IPS-20b (cell line): Measurements from ENCODE around the gene SFRP5.
A peak's percentile ranks its signal among the peaks of the same experiment; 100 is the strongest.

Experiments
- H3K27ac ChIP-seq: one replicate; pipeline ENCODE4 v1.5.1; 2013; ENCODE audit warnings: low read length
- H3K27me3 ChIP-seq: 2 replicates; pipeline ENCODE4 v1.6.1; 2013; ENCODE audit warnings: mild to moderate bottlenecking, low read length, inconsistent platforms; ENCODE audit not compliant: insufficient read depth
- H3K36me3 ChIP-seq: 2 replicates; pipeline ENCODE4 v1.6.1; 2013; ENCODE audit warnings: low read depth, mild to moderate bottlenecking, inconsistent platforms, low read length, moderate library complexity; ENCODE audit not compliant: insufficient read depth
- H3K4me1 ChIP-seq: 2 replicates; pipeline ENCODE4 v1.6.1; 2013; ENCODE audit warnings: mild to moderate bottlenecking, control low read depth, inconsistent platforms, low read length, moderate library complexity; ENCODE audit not compliant: insufficient read depth
- H3K4me3 ChIP-seq: 2 replicates; pipeline ENCODE4 v1.5.1; 2013; ENCODE audit warnings: mild to moderate bottlenecking, low read length, inconsistent platforms
- H3K9ac ChIP-seq: 2 replicates; pipeline ENCODE4 v1.6.1; 2013; ENCODE audit warnings: low read depth, mild to moderate bottlenecking, inconsistent platforms, low read length, moderate library complexity
- H3K9me3 ChIP-seq: 2 replicates; pipeline ENCODE4 v1.6.1; 2013; ENCODE audit warnings: mild to moderate bottlenecking, low read depth, low read length, inconsistent platforms; ENCODE audit not compliant: insufficient read depth

Gene SFRP5

DNA sequence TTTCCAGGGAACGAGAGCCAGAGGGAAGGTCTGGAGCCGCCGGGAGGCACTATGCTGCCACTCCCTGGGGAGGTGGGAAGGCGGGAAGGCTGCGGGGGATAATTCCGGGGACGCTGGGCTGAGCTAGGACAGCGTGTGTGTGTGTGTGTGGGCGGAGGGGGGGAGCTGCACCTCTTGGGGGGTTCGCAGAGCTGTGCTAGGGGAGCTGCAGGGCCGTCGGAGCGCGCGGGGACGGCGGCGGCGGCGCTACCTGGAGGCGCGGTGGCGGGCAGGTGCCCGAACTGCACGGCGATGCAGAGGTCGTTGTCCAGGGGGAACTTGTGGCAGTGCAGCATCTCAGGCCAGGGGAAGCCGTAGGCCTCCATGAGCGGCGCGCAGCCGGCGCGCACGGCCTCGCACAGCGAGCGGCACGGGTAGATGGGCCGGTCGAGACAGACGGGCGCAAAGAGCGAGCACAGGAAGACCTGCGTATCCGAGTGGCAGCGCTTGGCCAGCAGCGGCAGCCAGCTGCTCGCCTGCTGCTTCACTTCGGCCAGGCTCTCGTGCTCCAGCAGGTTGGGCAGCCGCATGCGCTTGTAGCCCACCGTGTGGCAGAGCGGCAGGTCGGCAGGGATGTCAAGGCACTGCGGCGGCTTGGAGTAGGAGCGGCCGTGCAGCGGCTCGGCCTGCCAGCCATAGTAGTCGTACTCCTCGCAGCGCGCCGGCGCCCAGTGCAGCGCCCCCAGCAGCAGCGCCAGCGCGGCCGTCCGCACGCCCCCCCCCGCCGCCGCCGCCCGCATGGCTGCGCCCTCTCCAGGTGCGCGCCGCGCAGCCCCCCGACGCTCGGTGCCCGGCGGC lies 526 bp downstream of the SFRP5 start:
- no peaks in the 10 kb centered on the region for H3K36me3 ChIP-seq
- no peak overlapping the region for H3K27ac ChIP-seq
- no peaks in the 10 kb centered on the region for H3K4me1 ChIP-seq
- H3K9ac ChIP-seq: peak overlapping the region; percentile 51; the same call in 1 of the 2 replicates
- H3K4me3 ChIP-seq: peak overlapping the region; percentile 73
- no peaks in the 10 kb centered on the region for H3K9me3 ChIP-seq
- peaks cover 63% of the 10 kb centered on the region for H3K27me3 ChIP-seq

GRCh38 chr10:97770255-97770654 lies 1.5 kb downstream of the SFRP5 start:
- no peaks in the 10 kb centered on the region for H3K9me3 ChIP-seq
- peaks cover 63% of the 10 kb centered on the region for H3K27me3 ChIP-seq
- no peaks in the 10 kb centered on the region for H3K4me1 ChIP-seq
- H3K36me3 ChIP-seq: no peaks in the 10 kb centered on the region
- no peak overlapping the region for H3K9ac ChIP-seq
- no peak overlapping the region for H3K27ac ChIP-seq
- no peak overlapping the region for H3K4me3 ChIP-seq

DNA sequence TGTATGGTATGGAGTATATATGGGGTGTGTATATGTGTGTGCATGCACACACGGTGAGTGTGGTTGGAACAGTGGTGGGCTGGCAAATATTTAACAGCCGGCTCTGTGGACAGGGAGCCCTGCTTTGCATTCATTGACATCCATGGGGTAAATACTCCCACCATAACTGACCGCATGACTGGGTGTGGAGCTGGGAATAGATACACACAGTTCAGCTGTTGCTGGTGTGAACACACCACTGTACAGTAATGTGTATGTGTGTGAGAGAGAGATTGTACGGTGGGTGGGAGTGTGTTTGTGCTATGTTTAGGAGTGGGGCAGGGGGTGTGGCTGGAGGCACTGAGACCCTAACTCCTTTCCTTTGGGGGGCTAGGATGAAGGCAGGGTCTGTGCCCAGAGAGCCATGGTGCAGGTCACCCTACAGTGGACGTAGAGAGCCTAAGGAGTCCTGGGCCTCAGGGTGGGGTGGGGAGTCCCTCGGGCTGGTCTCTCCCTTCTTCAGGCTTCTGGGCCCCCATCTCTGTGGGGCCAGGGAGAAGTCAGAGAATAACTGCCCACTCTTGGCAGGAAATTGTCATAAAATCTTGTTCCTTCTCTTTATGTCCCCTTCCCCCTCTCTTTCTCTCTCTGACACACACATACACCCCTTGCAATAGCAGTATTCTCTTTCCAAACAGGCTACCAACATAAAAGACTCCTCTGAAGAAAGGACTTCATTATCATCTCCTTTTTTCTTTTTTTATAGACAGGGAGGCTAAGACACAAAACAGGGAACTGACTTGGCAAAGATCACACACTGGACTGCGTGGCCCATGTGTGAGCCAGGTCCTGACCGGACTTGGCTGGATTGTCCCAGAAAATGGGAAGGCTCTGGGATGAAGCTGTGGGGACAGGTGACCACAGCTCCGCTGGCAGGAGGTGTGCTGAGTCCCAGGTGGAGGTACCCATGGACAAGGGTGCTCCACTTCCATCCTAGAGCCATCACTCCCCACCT lies 3.2 kb downstream of the SFRP5 start:
- Histone ChIP-seq H3K36me3 (no peaks in the 10 kb centered on the region), H3K27ac (no peak overlapping the region), H3K9me3 (no peaks in the 10 kb centered on the region), H3K4me3 (no peak overlapping the region), H3K4me1 (no peaks in the 10 kb centered on the region; the same call in 1 of the 2 replicates), H3K9ac (no peak overlapping the region), H3K27me3 (peaks cover 58% of the 10 kb centered on the region)

DNA sequence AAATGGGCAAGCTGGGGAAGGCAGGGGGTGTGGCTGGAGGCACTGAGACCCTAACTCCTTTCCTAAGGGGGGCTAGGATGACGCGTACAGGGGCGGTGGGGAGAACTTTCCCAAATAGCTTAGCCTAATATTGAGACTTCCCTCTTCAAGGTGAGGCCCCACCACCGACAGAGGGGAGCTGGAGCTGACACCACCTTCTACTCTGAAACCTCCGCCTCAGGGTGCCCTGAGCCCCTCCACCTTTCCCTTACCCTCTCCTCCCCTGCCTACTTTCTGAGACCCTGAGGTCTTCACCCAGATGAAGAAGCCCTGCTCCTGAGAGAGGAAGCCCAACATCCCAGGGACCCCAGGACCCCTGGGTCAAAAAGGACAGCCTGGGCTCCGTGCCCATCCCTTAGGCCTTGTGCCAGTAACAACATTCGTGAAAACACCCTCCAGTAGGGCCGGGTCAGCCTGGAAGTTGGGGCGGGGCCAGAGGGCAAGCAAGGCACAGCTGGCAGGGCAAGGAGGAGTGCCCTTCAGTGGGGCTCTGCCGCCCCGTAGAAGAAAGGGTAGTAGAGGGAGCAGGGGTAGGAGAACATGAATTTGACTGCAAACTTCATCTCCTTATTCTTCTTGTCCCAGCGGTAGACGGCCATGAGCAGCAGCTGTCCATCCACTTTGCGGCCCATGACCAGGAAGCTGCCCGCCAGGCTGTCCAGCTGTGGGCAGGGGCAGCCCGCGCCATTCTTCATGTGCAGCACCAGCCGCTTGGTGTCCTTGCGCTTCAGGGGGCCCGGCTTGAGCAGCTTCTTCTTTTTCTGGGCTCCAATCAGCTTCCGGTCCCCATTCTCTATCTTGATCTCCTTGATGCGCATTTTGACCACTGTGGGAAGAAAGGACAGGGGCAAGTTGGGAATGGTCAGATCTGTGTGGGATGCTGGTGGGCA lies 4.5 kb downstream of the SFRP5 start:
- no peak overlapping the region for H3K9ac ChIP-seq
- H3K4me3 ChIP-seq: no peak overlapping the region
- no peak overlapping the region for H3K27ac ChIP-seq
- peaks cover 44% of the 10 kb centered on the region for H3K27me3 ChIP-seq
- H3K36me3 ChIP-seq: peaks cover under 1% of the 10 kb centered on the region; the same call in 1 of the 2 replicates
- H3K4me1 ChIP-seq: peaks cover 8% of the 10 kb centered on the region; the same call in 1 of the 2 replicates
- H3K9me3 ChIP-seq: no peaks in the 10 kb centered on the region

DNA sequence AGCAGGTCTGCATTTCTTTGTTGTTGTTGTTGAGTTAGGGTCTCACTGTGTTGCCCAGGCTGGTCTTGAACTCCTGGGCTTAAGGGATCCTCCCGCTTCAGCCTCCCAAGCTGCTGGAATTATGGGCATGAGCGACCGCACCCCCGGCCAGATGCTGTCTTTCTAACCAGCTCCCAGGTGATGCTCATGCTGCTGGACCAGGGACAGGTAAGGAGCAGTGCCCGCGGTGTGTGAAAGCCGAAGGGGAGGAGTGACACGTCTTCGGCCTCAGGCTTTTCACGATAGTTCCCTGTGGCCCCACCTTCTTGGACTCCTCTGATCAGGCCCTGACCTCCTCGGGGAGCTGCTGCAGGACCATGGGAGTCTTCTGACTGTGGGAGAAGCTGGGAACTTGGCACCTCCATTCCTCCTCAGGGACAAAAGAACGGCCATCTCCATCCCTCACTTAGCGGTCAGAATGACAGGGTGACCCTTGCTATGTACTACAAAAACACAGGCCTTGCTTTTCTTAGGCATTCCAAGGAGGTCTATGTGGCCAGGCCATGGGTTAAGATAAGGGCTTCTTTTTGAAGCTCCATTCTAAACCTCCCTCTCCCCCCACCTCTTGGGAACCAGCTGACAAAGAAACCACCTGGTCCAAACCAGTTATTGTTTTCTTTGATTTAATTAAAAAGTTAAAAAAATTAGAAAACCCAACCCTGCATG lies 5.5 kb downstream of the SFRP5 start:
- no peaks in the 10 kb centered on the region for H3K9me3 ChIP-seq

DNA sequence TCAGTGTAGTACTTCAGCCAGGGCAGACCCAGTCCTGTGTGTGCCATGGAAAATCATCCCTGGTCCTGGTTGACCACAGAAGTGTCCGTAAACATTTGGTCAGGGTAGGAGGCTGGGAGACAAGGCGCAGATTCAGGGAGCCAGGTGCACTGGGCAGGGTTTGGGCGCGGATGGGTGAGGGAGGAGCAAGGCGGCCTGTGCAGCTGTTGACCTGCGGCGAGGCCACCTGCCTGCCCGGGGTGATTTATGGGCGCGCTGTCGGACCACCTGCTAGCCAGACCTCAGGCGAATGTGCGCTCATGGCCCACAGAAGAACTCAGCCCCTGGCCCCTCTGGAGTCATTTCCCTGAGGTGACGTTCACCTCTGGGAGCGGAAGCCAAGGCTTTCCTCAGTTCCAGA lies 6.6 kb downstream of the SFRP5 start:
- Histone ChIP-seq H3K9me3 (no peaks in the 10 kb centered on the region), H3K4me1 (peaks cover 8% of the 10 kb centered on the region; the same call in 1 of the 2 replicates), H3K36me3 (peaks cover 8% of the 10 kb centered on the region), H3K9ac (no peak overlapping the region), H3K27ac (no peak overlapping the region), H3K4me3 (no peak overlapping the region), H3K27me3 (peaks cover 25% of the 10 kb centered on the region)

More for the DNA sequence above, 5.5 kb downstream of the SFRP5 start:
- peaks cover 8% of the 10 kb centered on the region; the same call in 1 of the 2 replicates for H3K4me1 ChIP-seq
- H3K4me3 ChIP-seq: no peak overlapping the region
- no peak overlapping the region for H3K9ac ChIP-seq
- no peak overlapping the region for H3K27ac ChIP-seq
- H3K27me3 ChIP-seq: peaks cover 36% of the 10 kb centered on the region
- H3K36me3 ChIP-seq: peaks cover 6% of the 10 kb centered on the region; the same call in 1 of the 2 replicates

GRCh38 chr10:97764519-97764931 lies 7.3 kb downstream of the SFRP5 start:
- no peaks in the 10 kb centered on the region for H3K9me3 ChIP-seq
- H3K4me1 ChIP-seq: peaks cover 8% of the 10 kb centered on the region; the same call in 1 of the 2 replicates
- peaks cover 15% of the 10 kb centered on the region for H3K36me3 ChIP-seq
- H3K9ac ChIP-seq: no peak overlapping the region
- no peak overlapping the region for H3K27ac ChIP-seq
- no peak overlapping the region for H3K4me3 ChIP-seq
- peaks cover 18% of the 10 kb centered on the region for H3K27me3 ChIP-seq

DNA sequence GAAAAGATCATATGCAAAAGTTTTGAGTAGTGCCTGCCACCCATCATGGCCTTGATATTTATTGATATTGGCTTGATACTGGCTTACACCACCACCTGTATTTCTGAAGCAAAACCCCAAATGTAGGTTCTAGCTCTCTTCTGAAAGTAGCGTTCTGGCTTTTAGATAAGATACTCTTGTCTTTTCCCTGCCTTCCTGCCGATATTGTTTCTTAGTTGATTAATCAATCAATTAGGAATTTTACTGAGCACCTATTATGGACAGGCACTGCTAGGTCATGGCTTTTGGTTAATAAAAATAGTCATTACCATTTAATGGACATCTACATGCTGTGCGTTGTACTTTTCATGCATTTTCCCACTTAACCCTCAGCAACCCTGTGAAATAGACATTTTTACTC lies 7.9 kb downstream of the SFRP5 start:
- Histone ChIP-seq H3K27me3 (peaks cover 13% of the 10 kb centered on the region), H3K27ac (no peak overlapping the region), H3K4me1 (peaks cover 8% of the 10 kb centered on the region; the same call in 1 of the 2 replicates), H3K36me3 (peaks cover 21% of the 10 kb centered on the region), H3K4me3 (no peak overlapping the region), H3K9ac (no peak overlapping the region), H3K9me3 (no peaks in the 10 kb centered on the region)

- Histone ChIP-seq H3K36me3 (peaks cover 21% of the 10 kb centered on the region), H3K9me3 (no peaks in the 10 kb centered on the region), H3K27me3 (peaks cover 7% of the 10 kb centered on the region), H3K4me1 (peaks cover 8% of the 10 kb centered on the region; the same call in 1 of the 2 replicates), H3K27ac (no peak overlapping the region), H3K4me3 (no peak overlapping the region), H3K9ac (no peak overlapping the region)
Measured at GRCh38 chr10:97763411-97763810, 8.4 kb downstream of the SFRP5 start.

- Histone ChIP-seq H3K9ac (no peak overlapping the region), H3K4me3 (no peak overlapping the region), H3K36me3 (peaks cover 21% of the 10 kb centered on the region), H3K27me3 (peaks cover 1% of the 10 kb centered on the region; the same call in 1 of the 2 replicates), H3K4me1 (peaks cover 8% of the 10 kb centered on the region; the same call in 1 of the 2 replicates), H3K9me3 (no peaks in the 10 kb centered on the region), H3K27ac (no peak overlapping the region)
Measured at GRCh38 chr10:97762816-97763215, 9.0 kb downstream of the SFRP5 start.
